Measurements from ENCODE around the gene A4GNT.
"Not testable (repeated sequence)": the region's sequence is repeated elsewhere in the genome, so short reads cannot be mapped to it uniquely, and the experiment has no call there.

A4GNT gene

GRCh38 chr3:138118612-138119422 lies 13.4 kb downstream of the A4GNT start:
- DNase-seq (ENCODE audit: low spot score), result peak; percentile 60

DNA sequence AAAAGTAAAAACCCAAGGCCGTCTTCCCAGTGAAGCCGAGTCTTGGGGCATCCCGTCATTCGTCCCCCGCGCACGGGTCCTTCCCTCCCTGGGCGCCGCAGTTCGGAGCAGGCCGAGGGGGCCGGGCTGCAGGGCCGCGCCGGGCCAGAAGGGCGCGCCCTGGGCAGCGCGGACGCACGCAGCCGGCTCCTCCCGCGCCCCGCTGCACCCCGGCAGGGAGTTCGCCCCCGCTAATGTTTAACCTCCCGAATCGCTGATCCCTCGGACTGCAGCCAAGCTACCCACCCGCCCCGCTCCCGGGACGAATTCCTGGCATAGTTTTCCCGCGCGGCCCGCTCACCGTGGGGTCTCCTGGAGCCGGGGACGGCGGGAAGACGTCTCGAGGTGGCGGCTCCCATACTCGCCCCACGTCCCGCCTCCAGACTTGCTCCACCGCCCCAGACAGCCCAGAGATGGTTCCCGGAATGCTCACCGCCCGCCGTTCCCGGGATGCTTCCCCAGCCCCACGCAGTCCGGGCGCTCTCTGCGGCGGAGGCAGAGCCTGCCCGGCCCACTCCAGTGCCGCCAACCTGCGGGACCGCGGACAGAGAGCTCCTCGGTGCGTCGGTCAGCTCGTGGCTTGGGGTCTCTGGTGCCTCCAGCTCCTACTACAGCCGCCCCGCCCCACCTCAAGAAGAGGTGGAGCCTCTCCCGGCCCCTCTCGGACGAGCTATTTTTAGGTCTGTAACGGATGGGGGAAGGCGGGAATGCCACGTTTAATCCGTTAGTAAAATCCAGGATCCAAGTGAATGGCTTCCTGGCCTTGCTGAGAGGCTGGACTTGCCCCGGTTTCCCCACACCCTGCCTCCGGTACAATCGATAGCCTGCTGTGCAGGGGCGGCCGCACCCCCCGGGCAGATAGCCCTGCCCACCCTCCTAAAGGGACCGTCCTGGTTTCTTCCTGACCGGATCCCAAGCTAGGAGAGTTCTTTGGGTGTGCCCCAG lies 16.9 kb downstream of the A4GNT start, which contains the start of gene DZIP1L:
TSS of gene DZIP1L (minus strand) at position 621 of the 984 bp plus-strand sequence. CDS start 11,637 bp downstream, outside the sequence.
- peak; percentile 28 for DNase-seq (ENCODE audit: low spot score)

DNA sequence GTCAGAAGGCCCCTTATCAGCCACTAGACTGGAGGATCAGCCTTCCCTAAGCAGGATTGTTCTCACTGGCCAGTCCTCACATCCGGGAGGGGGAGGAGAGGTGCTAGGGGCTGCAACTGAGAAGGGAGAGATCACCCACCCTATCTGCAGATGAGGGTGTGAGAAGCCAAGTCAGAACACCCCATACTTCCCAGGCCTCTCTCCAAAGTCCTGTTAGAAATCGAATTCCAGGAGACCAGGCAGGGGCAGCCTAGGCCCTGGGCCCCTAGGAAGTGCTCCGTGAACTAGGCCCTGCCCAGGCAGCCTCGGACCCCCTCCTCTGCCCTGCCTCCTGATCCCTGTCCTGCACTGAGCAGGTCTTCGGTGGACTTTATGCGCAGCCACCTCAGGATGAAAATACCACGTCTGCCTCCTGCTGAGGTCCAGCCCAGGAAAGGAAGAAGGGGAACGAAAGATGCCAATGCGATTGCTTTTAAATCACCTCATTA lies 17.7 kb downstream of the A4GNT start:
- no peak for DNase-seq (ENCODE audit: low spot score)

GRCh38 chr3:138113326-138113725 lies 18.9 kb downstream of the A4GNT start:
- DNase-seq (ENCODE audit: low spot score), result no peak

DNA sequence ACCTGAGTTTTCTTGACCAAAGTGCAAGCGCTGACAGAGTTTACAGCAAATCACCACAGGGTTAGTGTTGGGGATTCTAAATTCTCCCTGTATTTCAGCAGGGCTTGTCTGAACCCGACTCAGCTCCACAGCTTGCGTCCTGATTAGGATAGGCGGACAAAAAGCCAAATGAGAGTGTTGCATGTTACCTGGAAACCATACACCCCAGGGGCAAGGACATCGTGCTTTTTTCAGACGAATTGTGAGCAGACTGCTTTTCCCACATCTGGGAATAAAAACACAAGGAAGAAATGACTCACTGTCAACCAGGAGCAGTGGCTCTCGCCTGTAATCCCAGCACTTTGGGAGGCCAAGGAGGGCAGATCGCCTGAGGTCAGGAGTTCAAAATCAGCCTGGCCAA lies 19.8 kb downstream of the A4GNT start:
- DNase-seq (ENCODE audit: low spot score), result no peak

DNA sequence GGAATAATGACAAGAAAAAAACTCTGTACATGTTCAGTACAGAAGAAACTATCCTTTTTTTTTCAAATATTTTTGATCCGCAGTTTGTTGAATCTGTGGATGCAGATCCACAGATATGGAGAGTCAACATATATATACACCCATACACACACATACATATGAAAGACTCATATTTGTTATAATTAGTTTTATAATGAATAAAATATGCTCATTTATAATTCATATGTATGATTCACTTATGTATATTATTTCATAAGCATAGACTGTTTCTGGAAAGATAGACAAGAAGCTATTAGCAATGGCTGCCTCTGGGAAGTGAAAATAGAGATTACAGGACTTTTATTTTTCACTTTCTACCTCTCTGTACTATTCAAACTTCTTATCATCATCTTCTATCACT lies 26.6 kb downstream of the A4GNT start:
- DNase-seq (ENCODE audit: low spot score), result no peak

GRCh38 chr3:138103466-138103865 lies 28.7 kb downstream of the A4GNT start:
- no peak for DNase-seq (ENCODE audit: low spot score)

DNA sequence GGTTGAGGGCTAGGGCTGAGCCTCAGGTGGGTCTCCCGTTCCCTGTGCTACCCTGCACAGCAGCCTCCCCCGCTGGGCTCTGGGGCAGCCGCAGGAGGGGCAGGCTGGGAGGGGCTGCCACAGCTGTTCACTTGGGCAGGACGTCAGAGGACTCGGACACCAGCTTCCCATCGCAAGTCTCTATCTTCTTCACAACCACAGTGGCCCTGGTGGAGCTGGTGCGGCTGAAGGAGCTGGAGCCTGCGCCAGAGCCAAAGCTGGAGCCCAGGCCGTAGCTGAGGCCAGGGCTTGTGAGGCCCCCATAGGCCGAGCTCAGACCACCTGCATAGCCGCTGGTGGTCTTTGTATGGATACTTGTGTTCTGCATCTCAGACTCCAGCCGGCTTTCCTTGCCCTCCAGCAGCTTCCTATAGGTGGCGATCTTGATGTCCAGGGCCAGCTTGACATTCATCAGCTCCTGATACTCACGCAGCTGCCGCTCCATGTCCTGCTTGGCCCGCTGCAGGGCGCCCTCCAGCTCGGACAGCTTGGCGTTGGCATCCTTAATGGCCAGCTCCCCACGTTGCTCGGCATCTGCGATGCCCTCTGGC lies 30.7 kb downstream of the A4GNT start:
- DNase-seq (ENCODE audit: low spot score), result not testable (repeated sequence)

DNA sequence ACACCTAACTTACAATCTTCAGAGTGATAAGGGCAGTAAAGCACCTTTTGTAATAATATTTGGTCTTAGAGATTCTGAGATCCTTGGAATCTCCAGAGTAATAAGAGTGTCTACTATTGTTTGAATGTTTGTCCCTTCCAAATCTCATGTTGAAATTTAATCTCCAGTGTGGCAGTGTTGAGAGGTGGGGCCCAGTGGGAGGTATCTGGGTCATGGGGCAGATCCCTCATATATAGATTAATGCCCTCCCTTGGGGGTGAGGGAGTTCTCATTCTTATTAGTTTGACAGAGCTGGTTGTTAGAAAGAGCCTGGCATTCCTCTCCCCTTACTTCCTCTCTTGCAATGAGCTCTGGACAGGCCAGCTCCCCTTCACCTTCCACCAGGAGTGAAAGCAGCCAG lies 32.8 kb downstream of the A4GNT start:
- no peak for DNase-seq (ENCODE audit: low spot score)

GRCh38 chr3:138097192-138098172 lies 34.7 kb downstream of the A4GNT start:
- DNase-seq (ENCODE audit: low spot score), result no peak

DNA sequence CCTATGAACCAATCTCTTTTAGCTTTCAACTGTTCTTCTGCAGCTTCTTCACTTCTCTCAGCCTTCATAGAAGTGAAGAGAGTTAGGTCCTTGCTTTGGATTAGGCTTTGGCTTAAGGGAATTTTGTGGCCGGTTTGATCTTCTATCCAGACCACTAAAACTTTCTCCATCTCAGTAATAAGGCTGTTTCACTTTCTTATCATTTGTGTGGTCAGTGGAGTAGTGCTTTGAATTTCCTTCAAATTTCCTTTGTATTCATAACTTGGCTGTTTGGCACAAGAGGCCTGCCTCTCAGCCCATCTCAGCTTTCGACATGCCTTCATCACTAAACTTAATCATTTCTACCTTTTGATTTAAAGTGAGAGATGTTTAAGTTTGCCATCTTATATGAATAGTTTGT lies 38.5 kb downstream of the A4GNT start:
- no peak for DNase-seq (ENCODE audit: low spot score)

GRCh38 chr3:138092023-138092422 lies 40.2 kb downstream of the A4GNT start:
- no peak for DNase-seq (ENCODE audit: low spot score)

DNA sequence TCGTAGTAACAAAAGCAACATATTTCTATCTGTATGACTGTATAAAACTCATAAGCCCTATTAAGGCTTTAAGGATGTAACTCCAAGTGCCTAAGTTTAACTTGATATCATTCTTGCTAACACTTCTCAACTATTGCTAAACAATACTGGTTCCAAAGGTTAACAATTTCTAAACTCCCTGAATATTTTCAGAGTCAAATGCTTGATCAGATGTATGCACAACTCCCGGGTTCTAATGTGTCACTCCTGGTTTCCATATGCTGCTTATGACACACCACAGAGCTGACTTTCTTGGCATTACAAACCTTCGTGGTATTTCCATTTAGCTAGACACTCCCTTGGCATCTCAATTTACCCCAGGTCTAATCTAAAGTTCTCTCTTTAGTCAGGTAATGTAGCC lies 43.1 kb downstream of the A4GNT start:
- DNase-seq (ENCODE audit: low spot score), result no peak

DNA sequence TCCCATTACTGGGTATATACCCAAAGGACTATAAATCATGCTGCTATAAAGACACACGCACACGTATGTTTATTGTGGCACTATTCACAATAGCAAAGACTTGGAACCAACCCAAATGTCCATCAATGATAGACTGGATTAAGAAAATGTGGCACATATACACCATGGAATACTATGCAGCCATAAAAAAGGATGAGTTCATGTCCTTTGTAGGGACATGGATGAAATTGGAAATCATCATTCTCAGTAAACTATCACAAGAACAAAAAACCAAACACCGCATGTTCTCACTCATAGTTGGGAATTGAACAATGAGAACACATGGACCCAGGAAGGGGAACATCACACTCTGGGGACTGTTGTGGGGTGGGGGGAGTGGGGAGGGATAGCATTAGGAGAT lies 46.4 kb downstream of the A4GNT start:
- DNase-seq (ENCODE audit: low spot score), result not testable (repeated sequence)

DNA sequence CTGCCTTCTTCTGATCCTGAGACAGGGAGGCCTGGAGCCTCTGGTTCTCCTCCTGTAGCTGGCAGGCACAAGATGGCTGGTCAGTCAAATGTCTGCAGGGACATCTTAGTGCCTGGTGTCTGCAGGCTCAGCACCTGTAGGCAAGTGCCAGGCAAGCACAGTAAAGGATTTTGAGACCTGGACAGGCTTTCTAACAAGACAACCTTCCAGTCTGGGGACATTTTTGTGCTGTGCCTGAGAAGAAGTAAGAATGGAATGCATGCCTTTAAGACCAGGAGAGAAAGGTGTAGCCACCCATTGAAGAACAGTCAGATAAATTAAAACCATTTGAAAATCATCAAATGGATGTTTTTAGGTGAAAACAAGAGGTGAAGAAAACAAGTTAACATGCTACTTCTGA lies 48.0 kb downstream of the A4GNT start:
- DNase-seq (ENCODE audit: low spot score), result no peak

DNA sequence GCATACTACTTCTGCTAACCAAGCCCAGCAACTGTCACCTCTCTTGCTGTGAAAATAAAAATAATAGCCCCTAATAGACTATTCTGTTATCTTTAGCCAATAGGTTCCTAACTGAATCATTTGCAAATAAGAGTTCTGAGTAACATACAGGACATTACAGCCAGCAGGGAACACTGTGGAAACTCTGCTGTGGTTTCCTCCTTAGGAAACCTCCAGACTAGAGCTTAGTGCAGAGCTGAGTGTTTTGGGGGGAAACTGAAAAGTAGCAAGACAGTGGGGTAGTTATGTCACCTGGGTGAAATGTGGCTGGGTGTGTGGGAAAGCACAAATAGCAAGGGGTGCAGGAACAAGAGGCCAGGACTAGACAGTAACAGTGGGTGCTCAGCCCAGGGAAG lies 49.2 kb downstream of the A4GNT start:
- DNase-seq (ENCODE audit: low spot score), result no peak

DNA sequence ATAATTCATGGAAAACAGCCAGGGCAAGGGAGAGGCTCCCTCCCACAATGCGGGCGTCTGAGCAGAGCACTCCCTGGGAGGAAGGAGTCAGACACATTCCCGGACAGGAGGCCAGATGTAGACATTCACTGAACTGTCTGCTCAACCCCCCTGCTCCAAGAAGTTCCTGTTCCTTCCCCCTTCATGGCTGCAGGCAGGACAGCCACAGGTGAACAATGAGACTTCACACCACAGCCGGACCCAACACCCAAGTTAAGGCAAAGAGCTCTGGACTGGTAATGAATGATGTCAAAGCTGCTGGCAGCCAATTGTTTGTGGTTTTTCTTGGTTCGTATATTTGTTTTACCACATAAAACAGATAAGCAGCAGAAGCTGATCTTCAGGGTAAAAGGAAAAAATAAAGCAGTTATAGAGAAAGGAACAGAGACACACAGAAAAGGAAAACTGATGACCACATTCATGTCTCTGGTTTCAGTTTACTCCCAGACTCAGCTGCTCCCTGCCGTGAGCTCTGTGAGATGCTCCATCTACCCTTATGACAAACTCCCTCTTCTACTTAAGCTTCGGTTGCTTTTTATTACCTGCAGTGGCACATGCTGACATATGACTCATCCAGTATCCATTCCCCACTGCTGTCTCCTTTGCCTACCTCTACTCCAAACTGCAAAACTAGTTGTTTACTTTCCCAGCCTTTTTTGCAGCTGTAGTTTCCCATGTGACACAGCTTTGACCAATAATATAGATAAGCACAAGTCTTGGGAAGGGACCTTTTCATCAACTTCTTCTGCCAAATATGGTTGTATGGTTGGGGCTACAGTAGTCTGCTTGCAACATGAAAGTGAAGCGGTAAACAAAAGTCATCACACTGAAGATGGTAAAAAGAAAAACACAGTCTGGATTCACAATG lies 49.9 kb downstream of the A4GNT start:
- DNase-seq (ENCODE audit: low spot score), result peak; percentile 34

DNA sequence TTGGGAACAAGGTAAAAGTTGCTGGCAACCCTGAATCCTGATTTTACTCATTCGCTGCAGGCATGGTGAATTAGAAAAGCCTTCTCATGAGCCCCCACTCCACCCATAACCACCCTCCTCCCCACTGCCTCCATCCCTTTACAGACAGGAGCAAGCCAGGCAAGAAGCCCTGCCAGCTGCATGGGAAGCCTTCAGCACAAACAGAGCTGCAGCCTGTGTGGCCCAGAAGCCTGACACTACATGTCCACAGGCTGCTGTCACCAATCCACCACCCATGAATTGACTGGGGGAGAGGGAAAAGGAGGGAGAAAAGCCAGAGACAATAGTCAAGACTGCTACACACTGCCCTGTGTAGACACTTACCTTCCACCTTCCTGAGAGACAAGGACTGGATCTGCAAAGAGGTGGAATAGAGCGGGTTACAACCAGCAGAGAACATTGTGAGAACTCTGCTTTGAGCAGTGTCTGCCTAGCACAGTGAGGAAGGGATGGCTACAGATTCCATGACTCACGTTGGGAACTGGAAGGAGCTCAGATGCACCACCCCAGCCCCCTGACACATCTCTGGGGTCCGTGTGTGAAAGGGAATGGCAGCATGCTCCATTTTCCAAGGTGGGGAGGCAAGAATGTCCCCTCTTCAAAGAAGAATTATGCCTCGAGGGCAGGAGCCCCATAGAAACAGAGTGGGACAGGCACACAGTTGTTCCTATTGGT lies 50.7 kb downstream of the A4GNT start:
- DNase-seq (ENCODE audit: low spot score), result no peak

GRCh38 chr3:138079901-138080300 lies 52.3 kb downstream of the A4GNT start:
- DNase-seq (ENCODE audit: low spot score), result no peak

All from activated CD4-positive, alpha-beta T cell treated with anti-CD3 and anti-CD28 coated beads, Interleukin-2, Interleukin-4, amounts not matched to agents 100 ng/mL and 50 ng/mL, durations not matched to agents 16 hours and 8 hours (primary cell).